ENCODE measurements around the gene GFRA4.
"Not testable (repeated sequence)": the region's sequence is repeated elsewhere in the genome, so short reads cannot be mapped to it uniquely, and the experiment has no call there.

DNA sequence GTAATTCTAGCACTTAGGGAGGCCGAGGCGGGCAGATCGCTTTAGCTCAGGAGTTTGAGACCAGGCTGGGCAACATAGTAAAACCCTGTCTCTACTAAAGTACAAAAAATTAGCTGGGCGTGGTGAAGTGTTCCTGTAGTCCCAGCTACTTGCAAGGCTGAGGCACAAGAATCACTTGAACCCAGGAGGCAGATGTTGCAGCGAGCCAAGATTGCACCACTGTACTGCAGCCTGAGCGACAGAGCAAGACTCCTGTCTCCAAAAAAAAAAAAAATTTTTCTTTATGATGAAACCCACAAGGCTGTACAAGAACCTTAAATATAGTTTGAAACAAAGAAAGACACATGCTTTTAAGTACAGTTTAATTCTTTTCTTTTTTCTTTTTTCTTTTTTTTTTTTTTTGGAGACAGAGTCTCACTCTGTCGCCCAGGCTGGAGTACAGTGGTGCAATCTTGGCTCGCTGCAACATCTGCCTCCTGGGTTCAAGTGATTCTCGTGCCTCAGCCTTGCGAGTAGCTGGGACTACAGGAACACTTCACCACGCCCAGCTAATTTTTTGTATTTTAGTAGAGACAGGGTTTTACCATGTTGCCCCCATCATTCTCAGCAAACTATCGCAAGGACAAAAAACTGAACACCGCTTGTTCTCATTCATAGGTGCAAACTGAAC lies 47.9 kb downstream of the GFRA4 start:
- TF ChIP-seq OSR1, ZC3H10, ZFP30, ZNF70, ZFP3 (CRISPR knock-in tag; IDR thresholded peaks at IDR 0.05): not testable (repeated sequence)
- TF ChIP-seq, protein P1, sequence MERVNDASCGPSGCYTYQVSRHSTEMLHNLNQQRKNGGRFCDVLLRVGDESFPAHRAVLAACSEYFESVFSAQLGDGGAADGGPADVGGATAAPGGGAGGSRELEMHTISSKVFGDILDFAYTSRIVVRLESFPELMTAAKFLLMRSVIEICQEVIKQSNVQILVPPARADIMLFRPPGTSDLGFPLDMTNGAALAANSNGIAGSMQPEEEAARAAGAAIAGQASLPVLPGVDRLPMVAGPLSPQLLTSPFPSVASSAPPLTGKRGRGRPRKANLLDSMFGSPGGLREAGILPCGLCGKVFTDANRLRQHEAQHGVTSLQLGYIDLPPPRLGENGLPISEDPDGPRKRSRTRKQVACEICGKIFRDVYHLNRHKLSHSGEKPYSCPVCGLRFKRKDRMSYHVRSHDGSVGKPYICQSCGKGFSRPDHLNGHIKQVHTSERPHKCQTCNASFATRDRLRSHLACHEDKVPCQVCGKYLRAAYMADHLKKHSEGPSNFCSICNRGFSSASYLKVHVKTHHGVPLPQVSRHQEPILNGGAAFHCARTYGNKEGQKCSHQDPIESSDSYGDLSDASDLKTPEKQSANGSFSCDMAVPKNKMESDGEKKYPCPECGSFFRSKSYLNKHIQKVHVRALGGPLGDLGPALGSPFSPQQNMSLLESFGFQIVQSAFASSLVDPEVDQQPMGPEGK (CRISPR knock-in tag; IDR thresholded peaks at IDR 0.05; ENCODE audit: borderline replicate concordance), result not testable (repeated sequence)
- TF ChIP-seq, protein P2, sequence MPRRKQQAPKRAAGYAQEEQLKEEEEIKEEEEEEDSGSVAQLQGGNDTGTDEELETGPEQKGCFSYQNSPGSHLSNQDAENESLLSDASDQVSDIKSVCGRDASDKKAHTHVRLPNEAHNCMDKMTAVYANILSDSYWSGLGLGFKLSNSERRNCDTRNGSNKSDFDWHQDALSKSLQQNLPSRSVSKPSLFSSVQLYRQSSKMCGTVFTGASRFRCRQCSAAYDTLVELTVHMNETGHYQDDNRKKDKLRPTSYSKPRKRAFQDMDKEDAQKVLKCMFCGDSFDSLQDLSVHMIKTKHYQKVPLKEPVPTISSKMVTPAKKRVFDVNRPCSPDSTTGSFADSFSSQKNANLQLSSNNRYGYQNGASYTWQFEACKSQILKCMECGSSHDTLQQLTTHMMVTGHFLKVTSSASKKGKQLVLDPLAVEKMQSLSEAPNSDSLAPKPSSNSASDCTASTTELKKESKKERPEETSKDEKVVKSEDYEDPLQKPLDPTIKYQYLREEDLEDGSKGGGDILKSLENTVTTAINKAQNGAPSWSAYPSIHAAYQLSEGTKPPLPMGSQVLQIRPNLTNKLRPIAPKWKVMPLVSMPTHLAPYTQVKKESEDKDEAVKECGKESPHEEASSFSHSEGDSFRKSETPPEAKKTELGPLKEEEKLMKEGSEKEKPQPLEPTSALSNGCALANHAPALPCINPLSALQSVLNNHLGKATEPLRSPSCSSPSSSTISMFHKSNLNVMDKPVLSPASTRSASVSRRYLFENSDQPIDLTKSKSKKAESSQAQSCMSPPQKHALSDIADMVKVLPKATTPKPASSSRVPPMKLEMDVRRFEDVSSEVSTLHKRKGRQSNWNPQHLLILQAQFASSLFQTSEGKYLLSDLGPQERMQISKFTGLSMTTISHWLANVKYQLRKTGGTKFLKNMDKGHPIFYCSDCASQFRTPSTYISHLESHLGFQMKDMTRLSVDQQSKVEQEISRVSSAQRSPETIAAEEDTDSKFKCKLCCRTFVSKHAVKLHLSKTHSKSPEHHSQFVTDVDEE (CRISPR knock-in tag; IDR thresholded peaks at IDR 0.05), result not testable (repeated sequence)
